Stimulated activated naive B cell treated with anti-CD40 and anti-IgM and Interleukin-4, amounts not matched to agents 10 μg/mL and 1 μg/mL and 100 μg/mL, for 72 hours (primary cell): ENCODE measurements around the gene DENND2D.
"Not testable (repeated sequence)": the region's sequence is repeated elsewhere in the genome, so short reads cannot be mapped to it uniquely, and the experiment has no call there.

Source experiments
- ATAC-seq, 2 donors: fragments of 150-1000 bp; cut with Tn5 transposase; replicated peaks; 2 replicates each; pipeline ENCODE4 v1.10.0; 2021; ENCODE audit warnings: moderate library complexity in 1 of 2
- DNase-seq: peaks from one replicate; pipeline ENCODE4 v3.0.0; 2021
- H3K27ac Mint-ChIP-seq: one replicate; pipeline ENCODE4 v1.8.0; 2022; ENCODE audit warnings: mild to moderate bottlenecking, mixed read lengths
- H3K27me3 Mint-ChIP-seq, 2 donors: one replicate each; pipeline ENCODE4 v1.8.0; 2022; ENCODE audit warnings: mixed read lengths in 2 of 2
- H3K36me3 Mint-ChIP-seq, 2 donors: one replicate each; pipeline ENCODE4 v1.8.0; 2022; ENCODE audit warnings: mixed read lengths in 2 of 2, mild to moderate bottlenecking in 1 of 2
- H3K4me1 Mint-ChIP-seq, 2 donors: one replicate each; pipeline ENCODE4 v1.8.0; 2022; ENCODE audit warnings: mixed read lengths in 2 of 2, mild to moderate bottlenecking in 1 of 2
- H3K4me3 Mint-ChIP-seq, 2 donors: one replicate each; pipeline ENCODE4 v1.8.0; 2022; ENCODE audit warnings: mild to moderate bottlenecking in 2 of 2, mixed read lengths in 2 of 2, moderate library complexity in 1 of 2
- H3K9me3 Mint-ChIP-seq, 2 donors: one replicate each; pipeline ENCODE4 v1.8.0; 2022; ENCODE audit warnings: mixed read lengths in 2 of 2, mild to moderate bottlenecking in 1 of 2

The DENND2D gene

GRCh38 chr1:111215285-111215684 lies 14.8 kb upstream of the DENND2D start:
- peaks cover 65 to 86% of the 10 kb centered on the region in 2 donors for H3K4me1 Mint-ChIP-seq
- peak overlapping the region; percentile 94 for H3K27ac Mint-ChIP-seq
- H3K9me3 Mint-ChIP-seq, H3K36me3 Mint-ChIP-seq, H3K27me3 Mint-ChIP-seq, DNase-seq, ATAC-seq: not testable (repeated sequence)
- peak overlapping the region; percentile 51 to 69 for H3K4me3 Mint-ChIP-seq

- H3K27ac Mint-ChIP-seq: peak overlapping the region; percentile 94
- H3K4me1 Mint-ChIP-seq: peaks cover 61 to 85% of the 10 kb centered on the region in 2 donors
- peaks cover 0 to 8% of the 10 kb centered on the region in 2 donors for H3K36me3 Mint-ChIP-seq
- ATAC-seq (no peak), DNase-seq (no peak)
- peak overlapping the region; percentile 11 to 51 for H3K4me3 Mint-ChIP-seq
- H3K9me3 Mint-ChIP-seq: no peaks in the 10 kb centered on the region
- H3K27me3 Mint-ChIP-seq: no peaks in the 10 kb centered on the region
Observed at GRCh38 chr1:111214884-111215283, 14.4 kb upstream of the DENND2D start.

- ATAC-seq (peak in 1 of 2 donors; percentile 11), DNase-seq (no peak)
- peaks cover 0 to 6% of the 10 kb centered on the region in 2 donors for H3K36me3 Mint-ChIP-seq
- peak overlapping the region in 1 of 2 donors; percentile 51 for H3K4me3 Mint-ChIP-seq
- H3K9me3 Mint-ChIP-seq: no peaks in the 10 kb centered on the region
- no peaks in the 10 kb centered on the region for H3K27me3 Mint-ChIP-seq
- peaks cover 56 to 78% of the 10 kb centered on the region in 2 donors for H3K4me1 Mint-ChIP-seq
- H3K27ac Mint-ChIP-seq: peak overlapping the region; percentile 94
Observed at GRCh38 chr1:111214074-111214801, 13.8 kb upstream of the DENND2D start.

- Mint-ChIP-seq H3K36me3 (peaks cover 0 to 2% of the 10 kb centered on the region in 2 donors), H3K9me3 (no peaks in the 10 kb centered on the region), H3K4me1 (peaks cover 52 to 70% of the 10 kb centered on the region in 2 donors), H3K27ac (peak overlapping the region; percentile 48), H3K4me3 (no peak overlapping the region), H3K27me3 (no peaks in the 10 kb centered on the region)
- ATAC-seq (no peak), DNase-seq (no peak)
Observed at GRCh38 chr1:111213412-111213811, 13.0 kb upstream of the DENND2D start.

- peaks cover 48 to 64% of the 10 kb centered on the region in 2 donors for H3K4me1 Mint-ChIP-seq
- no peaks in the 10 kb centered on the region for H3K36me3 Mint-ChIP-seq
- no peak overlapping the region for H3K4me3 Mint-ChIP-seq
- DNase-seq (no peak), ATAC-seq (no peak)
- no peaks in the 10 kb centered on the region for H3K9me3 Mint-ChIP-seq
- H3K27ac Mint-ChIP-seq: peak overlapping the region; percentile 48
- no peaks in the 10 kb centered on the region for H3K27me3 Mint-ChIP-seq
Observed at GRCh38 chr1:111212634-111213335, 12.3 kb upstream of the DENND2D start.

GRCh38 chr1:111211921-111212320 lies 11.5 kb upstream of the DENND2D start:
- Mint-ChIP-seq H3K4me1 (peaks cover 41 to 55% of the 10 kb centered on the region in 2 donors), H3K27me3 (no peaks in the 10 kb centered on the region), H3K4me3 (no peak overlapping the region), H3K27ac (no peak overlapping the region), H3K9me3 (no peaks in the 10 kb centered on the region), H3K36me3 (no peaks in the 10 kb centered on the region)
- ATAC-seq (no peak), DNase-seq (no peak)

- H3K4me3 Mint-ChIP-seq: no peak overlapping the region
- DNase-seq: no peak
- H3K4me1 Mint-ChIP-seq: peaks cover 31 to 50% of the 10 kb centered on the region in 2 donors
- H3K36me3 Mint-ChIP-seq: no peaks in the 10 kb centered on the region
- ATAC-seq: no peak
- no peak overlapping the region for H3K27ac Mint-ChIP-seq
- H3K9me3 Mint-ChIP-seq: no peaks in the 10 kb centered on the region
- no peaks in the 10 kb centered on the region for H3K27me3 Mint-ChIP-seq
Observed at GRCh38 chr1:111209622-111210021, 9.2 kb upstream of the DENND2D start.

GRCh38 chr1:111208921-111209320 lies 8.5 kb upstream of the DENND2D start:
- Mint-ChIP-seq H3K4me1 (peaks cover 27 to 46% of the 10 kb centered on the region in 2 donors), H3K36me3 (no peaks in the 10 kb centered on the region), H3K4me3 (no peak overlapping the region), H3K27me3 (no peaks in the 10 kb centered on the region), H3K9me3 (no peaks in the 10 kb centered on the region), H3K27ac (no peak overlapping the region)
- DNase-seq (no peak), ATAC-seq (no peak)

GRCh38 chr1:111205714-111206050 lies 5.2 kb upstream of the DENND2D start:
- Mint-ChIP-seq H3K36me3 (no peaks in the 10 kb centered on the region), H3K27ac (peak overlapping the region; percentile 70), H3K27me3 (no peaks in the 10 kb centered on the region), H3K9me3 (no peaks in the 10 kb centered on the region), H3K4me1 (peaks cover 27 to 53% of the 10 kb centered on the region in 2 donors), H3K4me3 (no peak overlapping the region)
- no peak for ATAC-seq
- DNase-seq: no peak

GRCh38 chr1:111204983-111205713 lies 4.7 kb upstream of the DENND2D start:
- ATAC-seq (peak in 1 of 2 donors; percentile 21), DNase-seq (no peak)
- Mint-ChIP-seq H3K9me3 (no peaks in the 10 kb centered on the region), H3K4me1 (peaks cover 32 to 53% of the 10 kb centered on the region in 2 donors), H3K36me3 (peaks cover 0 to 4% of the 10 kb centered on the region in 2 donors), H3K4me3 (peak overlapping the region; percentile 78 to 79), H3K27me3 (no peaks in the 10 kb centered on the region), H3K27ac (peak overlapping the region; percentile 84)

GRCh38 chr1:111204201-111204982 lies 3.9 kb upstream of the DENND2D start:
- Mint-ChIP-seq H3K4me1 (peaks cover 38 to 59% of the 10 kb centered on the region in 2 donors), H3K4me3 (peak overlapping the region; percentile 78 to 79), H3K36me3 (peaks cover 4 to 9% of the 10 kb centered on the region in 2 donors), H3K27me3 (no peaks in the 10 kb centered on the region), H3K27ac (peak overlapping the region; percentile 84), H3K9me3 (no peaks in the 10 kb centered on the region)
- ATAC-seq (peak; percentile 78 to 80), DNase-seq (peak; percentile 54)

- Mint-ChIP-seq H3K4me1 (peaks cover 39 to 66% of the 10 kb centered on the region in 2 donors), H3K4me3 (peak overlapping the region; percentile 78 to 79), H3K27me3 (no peaks in the 10 kb centered on the region), H3K9me3 (no peaks in the 10 kb centered on the region), H3K36me3 (peaks cover 4 to 9% of the 10 kb centered on the region in 2 donors), H3K27ac (peak overlapping the region; percentile 84)
- DNase-seq: peak; percentile 78
- ATAC-seq: peak; percentile 68 to 74
Observed at GRCh38 chr1:111203681-111204200, 3.3 kb upstream of the DENND2D start.

- Mint-ChIP-seq H3K4me3 (peak overlapping the region; percentile 78 to 79), H3K27me3 (no peaks in the 10 kb centered on the region), H3K4me1 (peaks cover 44 to 71% of the 10 kb centered on the region in 2 donors), H3K27ac (peak overlapping the region; percentile 84), H3K9me3 (no peaks in the 10 kb centered on the region), H3K36me3 (peaks cover 4 to 14% of the 10 kb centered on the region in 2 donors)
- ATAC-seq: peak in 1 of 2 donors; percentile 1
- DNase-seq: no peak
Observed at GRCh38 chr1:111202707-111203623, 2.5 kb upstream of the DENND2D start.
